GM12892 (cell line): ENCODE measurements around the gene OR2B2.

ENCODE experiments used
- POLR2A ChIP-seq: IDR thresholded peaks from 2 replicates; pipeline ENCODE4 v1.6.1; 2011; ENCODE audit warnings: low read depth, low read length, control low read depth
- POLR2AphosphoS5 ChIP-seq: IDR thresholded peaks from 2 replicates; pipeline ENCODE4 v1.6.1; 2011; ENCODE audit warnings: low read depth, low read length, control low read depth
- TAF1 ChIP-seq: IDR thresholded peaks from 2 replicates; pipeline ENCODE4 v1.6.1; 2011; ENCODE audit warnings: low read depth, mild to moderate bottlenecking, control low read depth, low read length, borderline replicate concordance

- TF ChIP-seq POLR2A, result no peak
- TF ChIP-seq TAF1, result no peak
- no peak for TF ChIP-seq POLR2AphosphoS5
These were observed 45.3 kb upstream of the OR2B2 start for GRCh38 chr6:27957516-27957915.
